Measurements from ENCODE around the gene MAML3. TPM values are rescaled to one million over a fixed set of nuclear protein-coding genes. Genes with fewer than 3 reads are reported as not detected.

Gene MAML3
- polyA plus RNA-seq, 12 donors = 3.9 to 17.0 (median 4.6) TPM; not detected in 1

DNA sequence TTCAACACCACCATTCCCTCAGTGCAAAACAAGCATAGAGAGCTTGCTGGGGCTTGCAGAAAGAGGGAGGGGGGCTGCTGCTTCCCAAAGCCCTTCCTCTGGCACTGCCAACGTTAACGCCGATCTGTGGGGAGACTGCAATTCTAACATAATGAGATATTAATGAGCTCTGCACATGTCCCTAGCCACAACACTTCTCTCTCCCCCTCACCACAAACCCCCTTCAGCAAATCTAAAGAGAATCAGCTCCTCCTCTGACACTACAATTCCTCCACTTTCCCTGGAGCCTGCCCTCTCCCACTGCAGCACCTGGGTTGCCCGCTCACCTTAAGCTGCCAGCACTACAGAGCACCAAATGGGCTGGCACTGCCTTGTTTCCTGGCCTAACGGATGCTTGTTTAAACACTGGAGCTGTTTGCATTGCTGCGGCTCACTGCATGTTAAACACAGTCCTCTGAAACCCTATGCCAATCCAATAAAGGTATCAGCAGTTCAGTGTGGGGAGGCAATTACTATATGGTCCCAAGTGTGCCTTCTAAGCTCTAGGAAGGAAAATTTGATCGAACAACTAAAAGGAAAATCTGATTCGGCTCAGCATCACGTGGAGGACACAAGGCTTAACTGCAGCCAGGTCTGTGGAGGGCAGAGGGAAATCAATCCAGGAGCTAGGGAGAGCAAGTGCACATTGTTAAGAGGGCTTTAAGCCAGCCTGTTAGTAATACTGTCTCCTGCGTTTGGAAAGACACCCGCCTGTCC is 232.4 kb downstream of the MAML3 start:
- no peak for DNase-seq

DNA sequence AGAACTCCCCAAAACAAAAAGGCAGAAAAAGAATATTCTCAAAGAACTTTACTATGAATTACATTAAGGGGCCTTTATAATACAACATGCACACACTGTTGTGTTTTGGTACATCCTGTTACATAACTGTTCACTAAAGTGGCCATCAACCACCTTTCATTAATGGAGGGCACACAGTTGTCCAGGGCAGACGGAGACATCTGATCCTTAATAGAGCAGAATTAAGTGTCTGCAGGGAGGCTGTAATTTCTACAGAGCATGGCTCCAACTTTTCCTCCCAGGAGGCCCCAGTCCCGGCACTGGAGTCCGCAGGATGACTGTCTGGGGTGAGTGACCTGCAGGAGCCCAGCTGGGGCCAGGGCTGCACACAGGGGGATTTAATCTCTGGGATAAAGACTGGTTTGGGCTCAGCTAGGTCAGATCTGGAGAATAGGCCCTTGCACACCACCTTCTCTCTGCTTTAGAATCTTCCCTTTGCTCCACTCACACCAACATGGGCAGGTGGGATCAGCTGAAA is 233.4 kb downstream of the MAML3 start:
- DNase-seq = no peak

GRCh38 chr4:139919521-139919920 is 234.5 kb downstream of the MAML3 start:
- peak; percentile 54 for DNase-seq

DNA sequence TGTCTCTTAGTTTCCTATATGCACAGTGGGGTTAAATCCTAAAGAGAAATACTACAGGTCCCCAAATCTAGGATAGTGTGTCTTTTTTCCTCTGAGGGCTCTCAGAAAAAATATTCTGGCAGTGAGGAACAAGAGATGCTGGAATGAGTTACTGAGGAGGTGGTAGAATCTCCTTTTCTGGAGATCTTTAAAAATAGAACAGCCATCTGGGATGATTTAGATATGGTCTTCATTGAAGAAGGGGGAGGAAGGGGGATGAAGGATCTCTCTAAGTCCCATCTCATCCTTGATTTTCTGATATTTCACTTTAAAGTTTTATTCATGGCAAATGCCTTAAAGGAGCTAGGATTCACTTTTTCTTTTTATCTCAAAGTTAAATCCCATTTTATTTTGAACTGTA is 235.0 kb downstream of the MAML3 start:
- no peak for DNase-seq

GRCh38 chr4:139918591-139918990 is 235.4 kb downstream of the MAML3 start:
- DNase-seq = no peak

GRCh38 chr4:139917896-139918295 is 236.1 kb downstream of the MAML3 start:
- no peak for DNase-seq

DNA sequence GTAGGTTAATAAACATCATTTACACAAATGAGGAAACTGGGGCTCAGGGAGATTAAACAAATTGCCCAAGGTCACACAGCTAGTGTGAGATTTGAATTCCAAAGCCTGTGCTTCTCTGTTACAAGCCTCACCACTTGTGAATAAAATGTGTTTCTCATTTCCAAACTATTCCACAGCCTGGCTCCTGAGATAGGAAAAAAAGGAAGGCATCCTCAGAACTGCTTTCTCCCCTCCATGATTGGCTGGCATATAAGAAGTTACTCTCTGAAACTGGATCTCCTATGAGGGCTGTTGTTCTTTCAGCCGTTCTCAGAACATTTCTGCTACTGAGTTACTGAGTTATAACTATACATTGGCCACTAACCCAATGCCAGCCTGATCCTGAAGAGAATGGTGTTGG is 237.9 kb downstream of the MAML3 start:
- no peak for DNase-seq

GRCh38 chr4:139915037-139915436 is 238.9 kb downstream of the MAML3 start:
- no peak for DNase-seq

- DNase-seq = no peak
Observed at GRCh38 chr4:139913995-139914598, 239.9 kb downstream of the MAML3 start.

GRCh38 chr4:139913398-139913990 is 240.5 kb downstream of the MAML3 start:
- DNase-seq = no peak

DNA sequence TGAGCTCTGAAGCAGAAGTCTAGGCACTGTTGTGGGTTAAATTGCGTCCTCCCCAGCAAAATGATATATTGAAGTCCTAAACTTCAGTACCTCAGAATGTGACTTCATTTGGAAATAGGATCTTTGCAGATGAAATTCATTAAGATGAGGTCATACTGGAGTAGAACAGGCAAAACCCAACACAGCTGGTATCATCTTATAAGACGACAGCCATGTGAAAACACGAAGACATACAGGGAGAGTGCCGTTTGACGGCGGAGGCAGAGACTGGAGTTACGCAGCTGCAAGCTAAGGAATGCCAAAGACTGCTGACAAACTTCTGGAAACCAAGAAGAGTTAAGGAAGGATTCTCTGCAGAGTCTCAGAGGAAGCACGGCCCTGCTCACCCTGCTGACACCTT is 241.5 kb downstream of the MAML3 start:
- DNase-seq = no peak

DNA sequence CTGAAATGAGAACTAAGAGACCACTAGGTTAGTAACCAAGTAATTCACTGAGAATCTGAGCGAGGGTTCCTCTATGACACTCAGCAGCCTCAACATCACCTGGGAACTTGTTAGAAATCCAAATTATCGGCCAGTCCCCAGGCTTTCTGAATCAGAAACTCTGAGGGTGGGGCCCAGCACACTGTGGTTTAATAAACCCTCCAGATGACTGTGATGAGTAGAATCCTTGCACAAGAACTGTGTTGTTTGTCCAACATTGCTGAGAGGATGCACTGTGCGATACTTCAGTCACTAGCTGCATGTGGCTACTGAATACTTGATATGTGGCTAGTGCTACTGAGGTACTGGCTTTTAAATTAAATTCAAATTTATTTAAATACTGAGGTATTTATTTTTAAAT is 243.9 kb downstream of the MAML3 start:
- DNase-seq = no peak

DNA sequence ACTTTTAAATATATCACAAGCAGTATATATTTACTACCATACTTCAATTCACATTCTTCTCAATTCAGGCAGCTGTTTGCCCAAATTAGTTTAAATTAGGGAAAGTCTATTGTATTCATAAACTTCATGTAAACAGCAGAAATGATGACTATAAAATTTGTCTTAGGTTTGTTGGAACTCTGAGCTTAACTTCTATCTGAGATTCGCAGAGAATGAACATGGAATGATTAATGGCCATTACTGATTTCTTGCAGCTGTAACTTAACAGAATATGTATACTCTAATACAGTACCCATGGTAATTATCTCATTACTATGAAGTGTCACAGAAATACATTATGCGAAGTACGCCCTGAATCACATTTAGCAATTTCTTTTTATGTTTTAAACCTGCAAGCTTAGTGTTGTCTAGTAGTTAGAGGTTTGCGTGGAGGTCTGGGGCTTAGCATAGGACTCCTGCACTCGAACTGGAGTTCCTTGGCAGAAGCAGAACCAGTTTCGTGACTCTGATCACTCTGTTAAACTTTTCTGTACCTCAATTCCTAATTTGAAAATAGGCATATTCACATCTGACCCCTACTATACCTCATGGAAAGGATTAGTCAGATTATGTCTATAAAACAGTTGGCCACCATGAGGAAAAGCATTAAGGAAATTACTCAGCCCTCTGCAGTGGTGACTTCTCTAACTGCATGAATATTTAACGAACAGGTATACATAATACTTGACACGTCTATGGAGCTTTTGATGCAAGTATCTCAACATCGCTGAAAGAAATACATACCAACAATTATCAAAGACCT is 245.1 kb downstream of the MAML3 start:
- DNase-seq = no peak

DNA sequence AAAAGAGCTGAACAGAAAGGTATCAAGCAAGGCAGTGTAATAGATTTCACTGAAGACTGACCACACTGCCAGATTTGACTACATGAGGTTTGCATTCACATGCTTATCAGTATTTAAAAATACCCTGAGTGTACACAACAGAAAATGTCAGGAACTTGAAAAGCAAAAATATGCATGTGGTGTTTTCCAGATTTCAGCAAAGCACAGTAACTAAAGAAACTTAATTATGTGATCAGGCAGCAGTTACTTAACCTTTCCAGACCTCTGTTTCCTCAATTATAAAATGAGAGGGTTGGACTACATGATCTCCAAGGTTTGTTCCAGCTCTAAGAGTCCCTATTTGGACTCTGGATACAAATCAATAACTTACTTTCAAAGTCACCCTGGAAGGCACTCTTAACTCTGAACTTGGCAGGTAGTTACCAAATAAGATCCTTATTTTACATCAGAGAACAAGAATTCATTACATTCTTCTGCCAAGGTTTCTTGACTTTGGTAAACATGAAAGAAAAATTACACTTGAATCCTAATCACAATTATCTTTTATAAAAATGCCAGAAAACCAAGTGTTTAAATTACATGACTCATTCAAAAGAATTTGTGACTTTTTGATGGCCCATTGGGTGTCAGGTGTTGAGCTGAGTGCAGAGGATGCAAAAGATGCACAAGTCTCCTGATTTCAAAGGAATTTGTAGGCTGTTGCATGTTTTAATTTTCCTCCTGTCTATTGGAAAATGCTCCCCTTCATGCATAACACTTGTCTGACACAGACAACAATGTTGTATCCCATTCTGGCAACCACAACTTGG is 246.8 kb downstream of the MAML3 start:
- DNase-seq = no peak

- no peak for DNase-seq
Observed at GRCh38 chr4:139905489-139905888, 248.5 kb downstream of the MAML3 start.

- DNase-seq = no peak
Observed at GRCh38 chr4:139904406-139904805, 249.6 kb downstream of the MAML3 start.

DNA sequence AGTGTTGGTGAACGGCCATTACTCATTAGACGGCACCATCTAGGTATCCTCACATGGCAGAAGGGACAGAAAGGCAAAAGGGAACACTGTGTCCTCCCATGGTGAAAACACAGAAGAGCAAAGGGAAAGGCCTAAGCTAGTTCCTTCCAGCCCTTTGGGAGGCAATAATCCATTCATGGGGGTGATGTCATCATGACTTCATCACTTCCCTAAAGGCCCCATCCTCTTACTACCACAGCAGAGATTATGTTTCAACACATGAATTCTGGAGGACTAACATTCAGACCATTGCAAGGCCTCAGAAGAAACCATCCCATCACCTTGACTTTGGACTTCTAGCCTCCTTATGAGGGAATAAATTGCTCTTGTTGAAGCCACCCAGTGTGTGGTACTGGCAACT is 250.1 kb downstream of the MAML3 start:
- no peak for DNase-seq

- DNase-seq = peak; percentile 47
Observed at GRCh38 chr4:139902321-139903320, 251.4 kb downstream of the MAML3 start.

- DNase-seq = peak; percentile 53
Observed at GRCh38 chr4:139901531-139902320, 252.3 kb downstream of the MAML3 start.

All from muscle of arm (tissue), 12 donors.